HFF-Myc (cell line): ENCODE results near the gene FKBP1B.

ENCODE experiments used
- DNase-seq: peaks from one replicate; pipeline ENCODE4 v3.0.0-alpha.2; 2011; ENCODE audit warnings: low read depth; ENCODE audit errors: extremely low read depth
- H3K4me3 ChIP-seq: replicated peaks from 2 replicates; pipeline ENCODE4 v1.5.1; 2011; ENCODE audit warnings: low read depth, mild to moderate bottlenecking, control low read depth, low read length
- TF ChIP-seq, protein P1 (sequence below): IDR thresholded peaks from 2 replicates; pipeline ENCODE4 v1.5.1; 2012; ENCODE audit warnings: mild to moderate bottlenecking, low read depth, low read length, control low read depth; ENCODE audit errors: missing control alignments

Gene FKBP1B

DNA sequence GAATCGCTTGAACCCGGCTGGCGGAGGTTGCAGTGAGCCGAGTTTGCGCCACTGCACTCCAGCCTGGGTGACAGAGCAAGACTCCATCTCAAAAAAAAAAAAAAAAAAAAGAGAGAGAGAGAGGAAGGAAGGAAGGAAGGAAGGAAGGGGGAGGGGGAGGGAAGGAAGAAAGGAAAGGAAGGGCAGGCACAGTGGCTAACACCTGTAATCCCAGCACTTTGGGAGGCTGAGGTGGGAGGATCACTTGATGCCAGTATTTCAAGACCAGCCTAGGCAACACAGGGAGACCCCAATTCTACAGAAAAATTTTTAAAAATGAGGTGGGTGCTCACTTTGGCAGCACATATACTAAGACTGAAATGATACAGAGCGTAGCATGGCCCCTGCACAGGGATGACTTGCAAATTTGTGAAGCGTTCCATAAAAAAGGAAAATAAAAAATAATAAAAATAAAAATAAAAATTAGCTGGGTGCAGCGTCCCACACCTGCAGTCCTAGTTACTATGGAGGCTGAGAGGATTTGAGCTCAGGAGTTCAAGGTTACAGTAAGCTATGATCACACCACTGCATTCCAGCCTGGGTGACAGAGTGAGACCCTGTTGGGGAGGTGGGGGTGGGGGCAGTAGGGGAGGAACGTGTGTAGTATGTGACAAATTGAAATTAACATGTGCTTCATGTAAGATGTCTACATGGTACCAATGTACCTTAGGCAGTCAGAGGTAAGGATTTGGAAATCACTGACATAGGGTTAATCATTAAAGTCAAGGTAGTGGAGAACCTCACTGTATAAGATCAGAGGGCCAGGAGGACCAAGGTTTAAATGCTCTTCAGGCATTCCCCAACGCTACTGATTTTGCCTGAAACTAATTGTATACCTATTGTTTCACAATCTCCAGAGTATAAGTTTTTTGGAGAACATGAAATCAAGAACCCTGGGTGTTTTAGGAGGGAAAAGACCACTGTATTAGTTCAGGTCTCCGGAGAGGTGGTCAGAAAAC lies 3.7 kb upstream of the FKBP1B start:
- TF ChIP-seq, protein P1, sequence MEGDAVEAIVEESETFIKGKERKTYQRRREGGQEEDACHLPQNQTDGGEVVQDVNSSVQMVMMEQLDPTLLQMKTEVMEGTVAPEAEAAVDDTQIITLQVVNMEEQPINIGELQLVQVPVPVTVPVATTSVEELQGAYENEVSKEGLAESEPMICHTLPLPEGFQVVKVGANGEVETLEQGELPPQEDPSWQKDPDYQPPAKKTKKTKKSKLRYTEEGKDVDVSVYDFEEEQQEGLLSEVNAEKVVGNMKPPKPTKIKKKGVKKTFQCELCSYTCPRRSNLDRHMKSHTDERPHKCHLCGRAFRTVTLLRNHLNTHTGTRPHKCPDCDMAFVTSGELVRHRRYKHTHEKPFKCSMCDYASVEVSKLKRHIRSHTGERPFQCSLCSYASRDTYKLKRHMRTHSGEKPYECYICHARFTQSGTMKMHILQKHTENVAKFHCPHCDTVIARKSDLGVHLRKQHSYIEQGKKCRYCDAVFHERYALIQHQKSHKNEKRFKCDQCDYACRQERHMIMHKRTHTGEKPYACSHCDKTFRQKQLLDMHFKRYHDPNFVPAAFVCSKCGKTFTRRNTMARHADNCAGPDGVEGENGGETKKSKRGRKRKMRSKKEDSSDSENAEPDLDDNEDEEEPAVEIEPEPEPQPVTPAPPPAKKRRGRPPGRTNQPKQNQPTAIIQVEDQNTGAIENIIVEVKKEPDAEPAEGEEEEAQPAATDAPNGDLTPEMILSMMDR, result no peak
- H3K4me3 ChIP-seq, result peak overlapping the region; percentile 90

DNA sequence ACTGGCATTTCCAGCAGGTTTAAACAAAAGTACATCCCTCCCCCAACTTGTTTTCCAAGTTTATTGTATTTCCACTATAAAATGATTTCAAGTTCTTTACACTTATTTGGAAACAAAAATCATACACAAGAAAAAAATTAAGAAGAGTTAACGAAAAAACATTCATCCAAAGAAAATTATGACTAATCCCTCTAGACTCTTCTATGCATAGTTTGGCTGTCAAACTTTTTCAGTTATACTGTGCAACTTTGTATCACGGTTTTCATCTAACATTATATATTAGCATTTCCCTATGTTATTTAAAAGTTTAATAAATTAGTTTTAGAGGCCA lies 3.0 kb upstream of the FKBP1B start:
- no peak for DNase-seq
- peak overlapping the region; percentile 90 for H3K4me3 ChIP-seq
- TF ChIP-seq, protein P1, result no peak

More for the DNA sequence above, 3.7 kb upstream of the FKBP1B start:
- DNase-seq, result no peak

DNA sequence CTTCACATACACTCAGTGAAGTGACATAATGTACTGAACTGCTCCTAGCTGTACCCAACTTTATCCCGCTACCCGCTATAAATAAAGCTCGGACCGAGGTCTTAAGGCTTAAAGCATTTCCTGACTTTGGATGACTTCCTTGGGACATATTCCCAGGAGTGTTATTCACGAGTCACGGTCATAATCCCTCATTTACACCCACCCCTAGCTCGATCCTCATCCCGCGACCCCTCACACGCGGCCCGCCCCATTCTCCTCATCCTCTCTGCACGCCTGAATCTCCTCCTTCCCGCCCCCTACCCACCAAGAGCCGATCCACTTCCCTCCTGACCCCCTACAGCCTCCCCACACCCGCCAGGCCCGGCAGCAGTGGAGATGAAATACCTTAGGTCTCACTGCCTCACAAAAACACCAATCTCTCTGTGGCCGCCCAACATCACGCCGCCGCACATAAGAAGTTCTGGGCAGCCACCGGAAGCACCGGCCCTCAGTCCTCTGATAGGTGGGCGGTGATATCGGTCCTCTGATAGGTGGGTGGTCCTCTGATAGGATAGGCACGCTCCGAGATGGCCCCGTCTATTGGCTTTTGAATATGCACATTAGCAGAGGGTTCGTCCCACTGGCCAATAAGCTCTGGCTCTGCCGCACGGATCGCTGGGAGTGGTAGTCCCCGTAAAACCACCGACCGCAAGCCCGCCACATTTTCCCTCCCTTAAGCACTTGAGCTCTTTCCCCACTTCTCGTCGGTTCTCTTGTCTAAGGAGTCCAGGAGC lies 2.4 kb upstream of the FKBP1B start, which contains the start of gene WDCP:
Gene WDCP, minus strand, starts transcription at position 462 of the 773 bp plus-strand sequence. CDS start 7,897 bp downstream, outside the sequence.
- TF ChIP-seq, protein P1, result no peak
- peak within 1 kb of the TSS; percentile 90 for H3K4me3 ChIP-seq
- peak; percentile 98 for DNase-seq

DNA sequence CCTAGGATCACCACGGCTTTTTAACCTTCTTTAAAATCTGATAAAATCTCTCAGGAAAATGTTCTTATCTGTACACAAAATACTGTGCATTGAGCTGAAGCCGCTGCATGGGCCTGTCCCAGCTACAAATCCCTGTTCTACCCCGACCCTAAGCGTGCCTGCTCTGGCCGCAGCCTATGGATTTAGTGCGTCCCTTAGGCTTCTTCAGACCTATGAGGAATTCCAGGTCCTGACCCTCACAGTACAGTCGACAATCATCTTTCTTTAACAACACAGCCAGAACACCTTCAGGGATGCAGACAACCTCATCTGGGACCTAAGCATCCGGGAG lies 1.9 kb upstream of the FKBP1B start:
- H3K4me3 ChIP-seq, result no peak overlapping the region
- DNase-seq, result no peak

DNA sequence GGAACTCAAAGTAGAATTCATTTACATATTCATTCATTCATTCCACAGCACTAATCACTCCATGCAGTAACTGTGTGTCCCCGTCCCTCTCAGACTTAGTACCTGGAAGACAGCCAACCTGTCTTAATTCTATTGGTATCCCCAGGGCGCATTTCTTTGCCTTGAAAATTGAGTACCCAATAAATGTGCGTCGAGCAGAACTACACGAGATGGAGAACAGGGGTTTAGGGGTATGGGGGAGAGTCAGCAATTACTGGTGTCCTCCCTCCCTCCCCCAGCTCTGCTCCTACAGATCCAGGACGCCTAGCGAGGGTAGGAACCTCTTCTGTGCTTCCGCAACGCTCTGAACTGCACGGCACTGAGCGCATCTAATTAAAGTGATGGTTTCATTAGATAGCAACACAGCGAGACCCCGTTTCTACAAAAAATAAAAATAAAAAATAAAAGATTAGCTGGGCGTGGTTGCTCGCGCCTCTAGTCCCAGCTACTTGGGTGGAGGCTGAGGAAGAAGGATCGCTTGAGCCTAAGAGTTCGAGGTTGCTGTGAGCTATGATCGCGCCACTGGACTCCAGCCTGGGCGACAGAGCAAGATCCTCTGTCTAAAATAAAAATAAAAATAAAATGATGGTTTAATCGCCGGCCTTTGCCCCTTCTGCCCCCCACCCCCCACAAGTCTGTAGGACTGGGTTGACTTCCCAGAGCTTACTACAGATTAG lies 614 bp upstream of the FKBP1B start:
- H3K4me3 ChIP-seq, result peak overlapping the region; percentile 55
- TF ChIP-seq, protein P1, result no peak
- DNase-seq, result no peak

More for the DNA sequence above, 1.9 kb upstream of the FKBP1B start:
- TF ChIP-seq, protein P1, result no peak
